ENCODE results near the gene TMEM273. TPM values are rescaled to one million over a fixed set of nuclear protein-coding genes. Genes with fewer than 3 reads are reported as not detected.

Gene TMEM273
- total and polyA plus RNA-seq, 8 donors, result 0.89 to 72.9 (median 5.9) TPM

- 3 to 8% (median 6%) methylated on average over 22 to 94 of the region's 95 CpGs for WGBS, 5 donors
- no peaks in the 10 kb centered on the region for H3K9me3 ChIP-seq
- TF ChIP-seq POLR2AphosphoS5 (IDR thresholded peaks at IDR 0.05), result no peak
- TF ChIP-seq EP300 (IDR thresholded peaks at IDR 0.05), result no peak
- no peak for TF ChIP-seq POLR2A (IDR thresholded peaks at IDR 0.05)
- TF ChIP-seq, protein P1, sequence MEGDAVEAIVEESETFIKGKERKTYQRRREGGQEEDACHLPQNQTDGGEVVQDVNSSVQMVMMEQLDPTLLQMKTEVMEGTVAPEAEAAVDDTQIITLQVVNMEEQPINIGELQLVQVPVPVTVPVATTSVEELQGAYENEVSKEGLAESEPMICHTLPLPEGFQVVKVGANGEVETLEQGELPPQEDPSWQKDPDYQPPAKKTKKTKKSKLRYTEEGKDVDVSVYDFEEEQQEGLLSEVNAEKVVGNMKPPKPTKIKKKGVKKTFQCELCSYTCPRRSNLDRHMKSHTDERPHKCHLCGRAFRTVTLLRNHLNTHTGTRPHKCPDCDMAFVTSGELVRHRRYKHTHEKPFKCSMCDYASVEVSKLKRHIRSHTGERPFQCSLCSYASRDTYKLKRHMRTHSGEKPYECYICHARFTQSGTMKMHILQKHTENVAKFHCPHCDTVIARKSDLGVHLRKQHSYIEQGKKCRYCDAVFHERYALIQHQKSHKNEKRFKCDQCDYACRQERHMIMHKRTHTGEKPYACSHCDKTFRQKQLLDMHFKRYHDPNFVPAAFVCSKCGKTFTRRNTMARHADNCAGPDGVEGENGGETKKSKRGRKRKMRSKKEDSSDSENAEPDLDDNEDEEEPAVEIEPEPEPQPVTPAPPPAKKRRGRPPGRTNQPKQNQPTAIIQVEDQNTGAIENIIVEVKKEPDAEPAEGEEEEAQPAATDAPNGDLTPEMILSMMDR (IDR thresholded peaks at IDR 0.05), result no peak
- H3K4me1 ChIP-seq, result peaks cover 0 to 48% (median 20%) of the 10 kb centered on the region in 4 donors
- intact Hi-C loops (cut with DNase I; ENCODE audit: low total_unique reads), result no loop called here
- H3K27ac ChIP-seq, result peak within 1 kb of the TSS; percentile 52 to 88 (median 71)
- no peaks in the 10 kb centered on the region for H3K36me3 ChIP-seq
- peak within 1 kb of the TSS; percentile 49 to 61 (median 54) for H3K4me3 ChIP-seq
- DNase-seq, result peak in 1 of 2 donors; percentile 78
- H3K27me3 ChIP-seq, result peaks cover 0 to 31% (median 4%) of the 10 kb centered on the region in 3 donors
These were observed 73.0 kb downstream of the TMEM273 start, which contains the start of gene VSTM4 for GRCh38 chr10:49115015-49115795. VSTM4 (minus strand) TSS chr10:49115522; CDS start chr10:49115485, 37 bp downstream.

- TF ChIP-seq POLR2A (IDR thresholded peaks at IDR 0.05), result no peak
- TF ChIP-seq, protein P1 (IDR thresholded peaks at IDR 0.05), result no peak
- TF ChIP-seq EP300 (IDR thresholded peaks at IDR 0.05), result no peak
- TF ChIP-seq POLR2AphosphoS5 (IDR thresholded peaks at IDR 0.05), result no peak
These were observed 73.5 kb downstream of the TMEM273 start for GRCh38 chr10:49114718-49115014.

DNA sequence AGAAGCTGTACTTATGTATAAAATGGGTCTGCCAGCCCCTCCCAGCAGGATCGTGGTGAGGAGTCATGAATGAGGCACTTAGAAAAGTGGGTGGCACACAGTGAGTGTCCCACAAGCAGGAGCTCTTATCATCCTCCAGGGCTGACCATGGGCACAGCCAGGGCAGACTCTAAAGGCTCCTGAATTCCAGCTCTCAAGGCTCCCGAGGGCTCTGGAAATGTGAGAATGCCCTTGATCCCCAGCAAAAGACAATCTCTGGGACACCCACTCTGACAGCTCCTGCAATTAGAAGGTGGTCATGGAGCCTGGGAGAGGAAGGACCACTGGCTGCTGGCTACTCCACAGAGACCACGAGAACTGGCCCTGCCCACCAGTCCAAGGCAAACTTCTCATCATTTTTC lies 74.5 kb downstream of the TMEM273 start:
- peak overlapping the region in 2 of 5 donors; percentile 80 to 88 for H3K27ac ChIP-seq
- H3K9me3 ChIP-seq, result no peaks in the 10 kb centered on the region
- peaks cover 0 to 31% (median 4%) of the 10 kb centered on the region in 3 donors for H3K27me3 ChIP-seq
- no peaks in the 10 kb centered on the region for H3K36me3 ChIP-seq
- TF ChIP-seq POLR2AphosphoS5 (IDR thresholded peaks at IDR 0.05), result no peak
- no peak for DNase-seq
- WGBS, 5 donors, result 47 to 68% (median 59%) methylated on average over 2 to 3 of the region's 3 CpGs
- intact Hi-C loops (cut with DNase I; ENCODE audit: low total_unique reads), result no loop called here
- peak overlapping the region in 1 of 4 donors; percentile 49 for H3K4me3 ChIP-seq
- H3K4me1 ChIP-seq, result peaks cover 0 to 63% (median 28%) of the 10 kb centered on the region in 4 donors

More at GRCh38 chr10:49114718-49115014, 73.5 kb downstream of the TMEM273 start:
- 28 to 39% (median 38%) methylated on average over 9 of the region's 9 CpGs for WGBS, 5 donors
- H3K9me3 ChIP-seq, result no peaks in the 10 kb centered on the region
- H3K27ac ChIP-seq, result peak overlapping the region; percentile 52 to 88 (median 71)
- no peaks in the 10 kb centered on the region for H3K36me3 ChIP-seq
- H3K27me3 ChIP-seq, result peaks cover 0 to 31% (median 4%) of the 10 kb centered on the region in 3 donors
- H3K4me1 ChIP-seq, result peaks cover 0 to 54% (median 23%) of the 10 kb centered on the region in 4 donors
- peak overlapping the region; percentile 49 to 61 (median 54) for H3K4me3 ChIP-seq
- intact Hi-C loops (cut with DNase I; ENCODE audit: low total_unique reads), result no loop called here
- DNase-seq, result no peak

DNA sequence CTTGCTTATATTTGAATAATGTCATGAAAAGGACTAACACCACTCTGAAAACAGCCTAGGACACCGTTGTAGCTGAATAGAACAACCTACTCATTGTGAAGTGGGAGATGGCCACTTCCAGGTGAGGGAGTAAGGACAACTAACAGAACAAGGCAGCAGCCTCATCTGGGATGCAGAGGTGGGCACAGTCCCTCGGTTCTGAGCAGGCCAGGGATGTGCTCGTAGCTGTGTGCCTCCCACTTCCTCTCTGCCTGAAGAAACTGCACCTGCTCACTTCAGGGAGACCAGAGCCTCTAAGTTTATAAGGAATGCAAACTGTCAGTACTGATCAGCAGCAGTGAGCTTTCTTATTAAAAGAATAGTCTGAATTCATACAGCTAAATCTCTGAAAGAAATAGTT lies 75.3 kb downstream of the TMEM273 start:
- Histone ChIP-seq H3K4me3 (no peak overlapping the region), H3K9me3 (no peaks in the 10 kb centered on the region), H3K36me3 (no peaks in the 10 kb centered on the region), H3K27me3 (peaks cover 0 to 31% (median 4%) of the 10 kb centered on the region in 3 donors), H3K27ac (peak overlapping the region in 2 of 5 donors; percentile 8 to 88), H3K4me1 (peaks cover 0 to 65% (median 28%) of the 10 kb centered on the region in 4 donors)
- intact Hi-C loops (cut with DNase I; ENCODE audit: low total_unique reads), result no loop called here
- DNase-seq, result no peak
- TF ChIP-seq EP300 (IDR thresholded peaks at IDR 0.05), result no peak
- 34 to 51% (median 42%) methylated on average over 3 of the region's 3 CpGs for whole genome bisulfite sequencing, 5 donors

DNA sequence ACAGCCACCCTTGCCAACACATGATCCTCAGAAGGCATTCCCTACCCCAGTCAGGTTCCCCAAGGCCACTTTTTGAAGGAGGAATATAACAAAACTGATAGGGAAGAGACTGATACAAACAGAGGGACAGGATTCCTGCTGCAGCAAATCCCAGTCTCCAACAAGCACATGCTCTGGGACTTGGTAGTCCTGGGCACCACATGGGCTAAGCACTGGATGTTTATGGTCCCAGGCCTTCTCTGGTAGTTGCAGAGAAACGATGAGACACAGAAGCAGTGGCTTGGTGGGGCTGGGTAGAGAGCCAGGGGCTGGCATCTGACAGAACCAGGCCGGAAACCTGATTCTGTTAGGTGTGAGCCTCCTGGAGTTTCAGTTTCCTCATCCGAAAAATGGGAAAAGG lies 76.1 kb downstream of the TMEM273 start:
- H3K4me1 ChIP-seq, result peaks cover 3 to 73% (median 32%) of the 10 kb centered on the region in 4 donors
- H3K36me3 ChIP-seq, result no peaks in the 10 kb centered on the region
- no peak overlapping the region for H3K27ac ChIP-seq
- intact Hi-C loops (cut with DNase I; ENCODE audit: low total_unique reads), result no loop called here
- H3K27me3 ChIP-seq, result peaks cover 0 to 31% (median 4%) of the 10 kb centered on the region in 3 donors
- 70 to 83% (median 74%) methylated on average over 2 to 3 of the region's 3 CpGs for WGBS, 5 donors
- TF ChIP-seq EP300 (IDR thresholded peaks at IDR 0.05) (no peak), POLR2A (IDR thresholded peaks at IDR 0.05) (no peak), POLR2AphosphoS5 (IDR thresholded peaks at IDR 0.05) (no peak)
- TF ChIP-seq, protein P1 (IDR thresholded peaks at IDR 0.05), result no peak
- no peaks in the 10 kb centered on the region for H3K9me3 ChIP-seq
- DNase-seq, result no peak
- no peak overlapping the region for H3K4me3 ChIP-seq

All from stomach (tissue), 9 donors.